ENCODE data around the gene COL26A1. TPM values are rescaled to one million over a fixed set of nuclear protein-coding genes. Genes with fewer than 3 reads are reported as not detected.
"Not testable (repeated sequence)": the region's sequence is repeated elsewhere in the genome, so short reads cannot be mapped to it uniquely, and the experiment has no call there.

Gene COL26A1
- total RNA-seq, 4 donors from 2014 or later = not detected

DNA sequence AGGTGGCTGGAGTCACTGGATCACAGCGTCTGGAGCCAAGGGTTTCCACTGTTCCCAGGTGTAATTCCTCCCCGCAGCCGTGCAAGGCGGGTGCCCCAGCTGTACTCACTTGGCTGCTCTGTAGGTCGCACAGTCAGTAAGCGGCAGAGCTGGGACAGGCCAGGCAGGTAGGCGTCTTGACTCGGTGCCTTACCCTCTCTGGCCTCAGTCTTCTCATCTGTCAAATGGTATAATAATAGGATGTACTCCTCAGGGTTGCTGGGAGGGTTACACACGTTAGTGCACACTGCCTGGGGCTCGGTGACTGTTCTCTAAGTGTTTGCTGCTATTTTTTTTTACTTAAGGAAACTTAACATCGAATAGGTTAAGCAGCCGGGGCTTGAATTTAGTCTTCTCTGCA is 239.4 kb downstream of the COL26A1 start:
- Histone ChIP-seq H3K4me1 (peaks cover 3 to 16% (median 14%) of the 10 kb centered on the region in 4 donors), H3K27ac (no peak overlapping the region), H3K9me3 (no peaks in the 10 kb centered on the region), H3K36me3 (no peaks in the 10 kb centered on the region), H3K4me3 (no peak overlapping the region), H3K27me3 (no peaks in the 10 kb centered on the region)
- intact Hi-C loops (cut with DNase I; ENCODE audit: low total_unique reads) = loop anchor here (2.0 kb wide), 1 partner anchor 669 kb away; no protein-coding TSS in a partner anchor
- TF ChIP-seq POLR2A (IDR thresholded peaks at IDR 0.05) (no peak), EP300 (IDR thresholded peaks at IDR 0.05; ENCODE audit: low read depth) (no peak), POLR2AphosphoS5 (IDR thresholded peaks at IDR 0.05) (no peak)
- TF ChIP-seq, protein P1, sequence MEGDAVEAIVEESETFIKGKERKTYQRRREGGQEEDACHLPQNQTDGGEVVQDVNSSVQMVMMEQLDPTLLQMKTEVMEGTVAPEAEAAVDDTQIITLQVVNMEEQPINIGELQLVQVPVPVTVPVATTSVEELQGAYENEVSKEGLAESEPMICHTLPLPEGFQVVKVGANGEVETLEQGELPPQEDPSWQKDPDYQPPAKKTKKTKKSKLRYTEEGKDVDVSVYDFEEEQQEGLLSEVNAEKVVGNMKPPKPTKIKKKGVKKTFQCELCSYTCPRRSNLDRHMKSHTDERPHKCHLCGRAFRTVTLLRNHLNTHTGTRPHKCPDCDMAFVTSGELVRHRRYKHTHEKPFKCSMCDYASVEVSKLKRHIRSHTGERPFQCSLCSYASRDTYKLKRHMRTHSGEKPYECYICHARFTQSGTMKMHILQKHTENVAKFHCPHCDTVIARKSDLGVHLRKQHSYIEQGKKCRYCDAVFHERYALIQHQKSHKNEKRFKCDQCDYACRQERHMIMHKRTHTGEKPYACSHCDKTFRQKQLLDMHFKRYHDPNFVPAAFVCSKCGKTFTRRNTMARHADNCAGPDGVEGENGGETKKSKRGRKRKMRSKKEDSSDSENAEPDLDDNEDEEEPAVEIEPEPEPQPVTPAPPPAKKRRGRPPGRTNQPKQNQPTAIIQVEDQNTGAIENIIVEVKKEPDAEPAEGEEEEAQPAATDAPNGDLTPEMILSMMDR (IDR thresholded peaks at IDR 0.05) = no peak
- no peak for DNase-seq
- in situ Hi-C loops (cut with MboI; ENCODE audit: low pct_ligation_motif_present in 1 of 4, low pct_unique_long_range_greater_than_20kb in 1 of 4, low sequenced_read_pairs in 3 of 4) = no loop called here
- 50 to 62% methylated on average over 2 to 11 of the region's 12 CpGs for WGBS, 2 donors (ENCODE audit: low coverage in 1 of 2)

DNA sequence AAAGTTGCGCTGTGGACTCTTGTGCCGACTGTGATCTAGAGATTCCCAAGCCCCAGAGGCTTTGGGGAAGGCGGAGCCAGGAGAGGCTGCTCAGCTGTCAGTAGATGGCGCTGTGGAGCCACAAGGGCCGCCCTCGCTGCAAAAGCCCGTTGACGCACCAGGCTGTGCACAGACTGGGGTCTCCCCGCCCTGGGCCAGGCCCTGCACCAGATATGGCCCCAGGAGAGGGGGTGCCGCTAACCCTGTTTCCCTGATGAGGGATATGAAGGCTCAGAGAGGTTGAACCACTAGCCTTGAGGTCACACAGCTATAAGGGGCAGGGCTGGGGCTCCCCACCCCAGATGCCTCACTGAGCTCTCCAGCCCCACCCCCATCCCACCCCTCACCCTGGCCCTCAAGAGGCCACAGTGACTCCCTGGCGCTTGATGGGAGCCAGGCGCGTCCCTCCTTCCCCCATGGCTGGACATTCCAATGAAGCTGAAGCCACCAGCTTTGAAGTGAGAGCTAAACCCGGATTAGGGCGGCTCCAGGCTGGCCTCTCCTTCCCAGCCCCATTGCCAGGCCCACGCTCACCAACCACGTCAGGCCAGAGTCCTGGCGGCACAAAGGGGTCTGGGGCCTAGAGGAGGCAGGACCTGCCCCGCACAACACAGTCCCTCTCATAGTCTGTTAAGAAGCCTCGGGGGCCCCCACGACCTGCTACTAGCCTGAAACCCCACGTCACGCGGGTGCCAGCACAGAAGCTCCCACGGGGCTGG is 240.0 kb downstream of the COL26A1 start:
- TF ChIP-seq POLR2AphosphoS5 (IDR thresholded peaks at IDR 0.05) = no peak
- no peak for TF ChIP-seq POLR2A (IDR thresholded peaks at IDR 0.05)
- no peak for TF ChIP-seq EP300 (IDR thresholded peaks at IDR 0.05; ENCODE audit: low read depth)
- TF ChIP-seq, protein P1 (IDR thresholded peaks at IDR 0.05) = peak; percentile 72 to 92 (median 82)
- in situ Hi-C loops (cut with MboI; ENCODE audit: low pct_ligation_motif_present in 1 of 4, low pct_unique_long_range_greater_than_20kb in 1 of 4, low sequenced_read_pairs in 3 of 4) (no loop called here), intact Hi-C loops (cut with DNase I; ENCODE audit: low total_unique reads) (loop anchor here (2.0 kb wide), 1 partner anchor 668 kb away; no protein-coding TSS in a partner anchor)
- Histone ChIP-seq H3K4me3 (no peak overlapping the region), H3K4me1 (peaks cover 3 to 16% (median 14%) of the 10 kb centered on the region in 4 donors), H3K27me3 (no peaks in the 10 kb centered on the region), H3K36me3 (no peaks in the 10 kb centered on the region), H3K27ac (no peak overlapping the region), H3K9me3 (no peaks in the 10 kb centered on the region)
- DNase-seq = peak; percentile 83
- WGBS, 2 donors (ENCODE audit: low coverage in 1 of 2) = 64% methylated on average over 18 of the region's 25 CpGs; no CpG with 5 or more reads in 1 of the 2 donors

DNA sequence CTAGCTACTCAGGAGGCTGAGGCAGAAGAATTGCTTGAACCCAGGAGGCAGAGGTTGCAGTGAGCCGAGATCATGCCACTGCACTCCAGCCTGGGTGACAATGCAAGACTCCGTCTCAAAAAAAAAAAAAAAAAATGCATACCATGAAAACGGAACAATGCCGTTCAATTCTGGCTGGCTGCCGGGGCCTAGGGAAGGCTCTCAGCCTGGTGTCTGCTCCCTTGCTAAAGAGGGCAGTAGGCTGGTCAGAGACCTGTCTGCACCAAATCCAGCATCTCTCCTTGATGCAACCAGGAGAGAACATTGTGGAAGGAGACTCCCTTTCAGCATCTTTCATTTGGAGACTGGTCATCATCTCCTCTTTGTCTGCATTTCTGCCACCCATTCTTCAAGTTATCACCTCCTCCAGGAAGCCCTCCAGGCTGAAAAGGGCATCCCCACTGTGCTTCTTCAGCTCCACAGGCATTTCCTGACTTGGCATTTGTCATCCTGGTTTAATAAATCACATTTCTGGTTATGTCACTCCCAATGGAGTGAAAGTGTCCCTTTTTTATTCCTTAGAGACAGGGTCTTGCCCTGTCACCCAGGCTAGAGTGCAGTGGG is 241.8 kb downstream of the COL26A1 start:
- Histone ChIP-seq H3K9me3 (no peaks in the 10 kb centered on the region), H3K4me1 (peaks cover 3 to 9% (median 9%) of the 10 kb centered on the region in 4 donors), H3K4me3 (no peak overlapping the region), H3K27ac (no peak overlapping the region), H3K36me3 (no peaks in the 10 kb centered on the region), H3K27me3 (no peaks in the 10 kb centered on the region)
- no peak for TF ChIP-seq EP300 (IDR thresholded peaks at IDR 0.05; ENCODE audit: low read depth)
- intact Hi-C loops (cut with DNase I; ENCODE audit: low total_unique reads) = no loop called here
- in situ Hi-C loops (cut with MboI; ENCODE audit: low pct_ligation_motif_present in 1 of 4, low pct_unique_long_range_greater_than_20kb in 1 of 4, low sequenced_read_pairs in 3 of 4) = no loop called here
- DNase-seq = no peak
- 85 to 87% methylated on average over 4 to 5 of the region's 5 CpGs for WGBS, 2 donors (ENCODE audit: low coverage in 1 of 2)

DNA sequence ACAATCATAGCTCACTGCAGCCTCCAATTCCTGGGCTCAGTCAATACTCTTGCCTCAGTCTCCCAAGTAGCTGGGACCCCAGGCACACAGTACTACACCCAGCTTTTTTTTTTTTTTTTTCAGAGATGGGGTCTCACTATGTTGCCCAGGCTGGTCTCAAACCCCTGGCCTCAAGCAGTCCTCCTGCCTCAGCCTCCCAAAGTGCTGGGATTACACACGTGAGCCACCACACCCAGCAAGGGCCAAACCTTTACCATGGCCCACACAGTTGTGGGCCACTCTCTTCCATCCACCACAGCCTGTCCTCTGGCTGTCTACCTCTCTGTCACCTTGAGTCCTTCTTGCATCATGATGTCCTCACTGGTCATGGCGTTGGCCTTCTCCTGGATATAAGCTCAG is 242.3 kb downstream of the COL26A1 start:
- DNase-seq; intact Hi-C loops (cut with DNase I; ENCODE audit: low total_unique reads); H3K4me1 ChIP-seq; H3K36me3 ChIP-seq; in situ Hi-C loops (cut with MboI; ENCODE audit: low pct_ligation_motif_present in 1 of 4, low pct_unique_long_range_greater_than_20kb in 1 of 4, low sequenced_read_pairs in 3 of 4); H3K4me3 ChIP-seq; H3K27me3 ChIP-seq; H3K27ac ChIP-seq; H3K9me3 ChIP-seq: not testable (repeated sequence)
- 73% methylated on average over 2 of the region's 2 CpGs; no CpG with 5 or more reads in 1 of the 2 donors for WGBS, 2 donors (ENCODE audit: low coverage in 1 of 2)

Data from transverse colon (tissue), 4 donors.